ENCODE measurements around the gene IFI27L1.

Gene IFI27L1

GRCh38 chr14:94050231-94050880, 30.8 kb upstream of the IFI27L1 start:
- no peak overlapping the region for H3K27ac ChIP-seq
- intact Hi-C loops (cut with DNase I; ENCODE audit: low total_unique reads) = no loop called here
- H3K4me3 ChIP-seq = no peak overlapping the region
- H3K9me3 ChIP-seq = no peaks in the 10 kb centered on the region
- H3K27me3 ChIP-seq = no peaks in the 10 kb centered on the region
- peaks cover 82 to 100% (median 100%) of the 10 kb centered on the region in 3 donors for H3K36me3 ChIP-seq
- TF ChIP-seq CTCF (IDR thresholded peaks at IDR 0.05) = no peak
- H3K4me1 ChIP-seq = no peaks in the 10 kb centered on the region
- DNase-seq = peak in 1 of 2 donors; percentile 63

GRCh38 chr14:94051115-94051514, 30.0 kb upstream of the IFI27L1 start:
- TF ChIP-seq CTCF (IDR thresholded peaks at IDR 0.05) = no peak
- intact Hi-C loops (cut with DNase I; ENCODE audit: low total_unique reads) = no loop called here
- H3K36me3 ChIP-seq = peaks cover 89 to 100% (median 100%) of the 10 kb centered on the region in 3 donors
- DNase-seq = peak in 1 of 2 donors; percentile 58
- H3K27me3 ChIP-seq = no peaks in the 10 kb centered on the region
- no peak overlapping the region for H3K27ac ChIP-seq
- no peaks in the 10 kb centered on the region for H3K4me1 ChIP-seq
- H3K4me3 ChIP-seq = no peak overlapping the region
- H3K9me3 ChIP-seq = no peaks in the 10 kb centered on the region

- H3K27me3 ChIP-seq = no peaks in the 10 kb centered on the region
- intact Hi-C loops (cut with DNase I; ENCODE audit: low total_unique reads) = no loop called here
- H3K36me3 ChIP-seq = peaks cover 94 to 100% (median 100%) of the 10 kb centered on the region in 3 donors
- no peak overlapping the region for H3K4me3 ChIP-seq
- H3K9me3 ChIP-seq = no peaks in the 10 kb centered on the region
- no peak for TF ChIP-seq CTCF (IDR thresholded peaks at IDR 0.05)
- DNase-seq = peak in 1 of 2 donors; percentile 37
- no peaks in the 10 kb centered on the region for H3K4me1 ChIP-seq
- H3K27ac ChIP-seq = no peak overlapping the region
Observed at GRCh38 chr14:94051779-94052178, 29.3 kb upstream of the IFI27L1 start.

- DNase-seq = no peak
- Histone ChIP-seq H3K4me3 (no peak overlapping the region), H3K4me1 (no peaks in the 10 kb centered on the region), H3K9me3 (no peaks in the 10 kb centered on the region), H3K27ac (no peak overlapping the region), H3K36me3 (peaks cover 93 to 100% (median 100%) of the 10 kb centered on the region in 3 donors), H3K27me3 (no peaks in the 10 kb centered on the region)
- no peak for TF ChIP-seq CTCF (IDR thresholded peaks at IDR 0.05)
- intact Hi-C loops (cut with DNase I; ENCODE audit: low total_unique reads) = no loop called here
Observed at GRCh38 chr14:94052199-94052598, 28.9 kb upstream of the IFI27L1 start.

GRCh38 chr14:94052662-94053061, 28.4 kb upstream of the IFI27L1 start:
- no peak overlapping the region for H3K4me3 ChIP-seq
- H3K36me3 ChIP-seq = peaks cover 93 to 100% (median 100%) of the 10 kb centered on the region in 3 donors
- H3K9me3 ChIP-seq = no peaks in the 10 kb centered on the region
- TF ChIP-seq CTCF (IDR thresholded peaks at IDR 0.05) = no peak
- peak in 1 of 2 donors; percentile 6 for DNase-seq
- no peak overlapping the region for H3K27ac ChIP-seq
- intact Hi-C loops (cut with DNase I; ENCODE audit: low total_unique reads) = no loop called here
- no peaks in the 10 kb centered on the region for H3K27me3 ChIP-seq
- no peaks in the 10 kb centered on the region for H3K4me1 ChIP-seq

Measured in tibial artery (tissue), 4 donors.